ENCODE results near the gene CEBPG. TPM values are rescaled to one million over a fixed set of nuclear protein-coding genes. Genes with fewer than 3 reads are reported as not detected.

CEBPG gene
- total RNA-seq, 1 donor from 2014 or later: 30.4 TPM

Other genes with a start within 250 kb of the CEBPG start
- gene WDR88, start 241.6 kb upstream of the CEBPG start, total RNA-seq: not detected in 2 replicates
- gene LRP3, start 179.4 kb upstream of the CEBPG start, total RNA-seq: 0.13 and 0.29 TPM in 2 replicates
- not detected in 2 replicates for gene SLC7A10, start 147.9 kb upstream of the CEBPG start, total RNA-seq
- 1.8 and 2.1 TPM in 2 replicates for gene CEBPA, start 71.2 kb upstream of the CEBPG start, total RNA-seq
- 14.0 and 15.0 TPM in 2 replicates for gene PEPD, start 148.1 kb downstream of the CEBPG start, total RNA-seq
- not detected in 2 replicates for gene CHST8, start 248.2 kb downstream of the CEBPG start, total RNA-seq